ENCODE data around the gene ZFYVE27. TPM values are rescaled to one million over a fixed set of nuclear protein-coding genes. Genes with fewer than 3 reads are reported as not detected.

ZFYVE27 gene
- total and polyA plus RNA-seq, 2 of the 4 experiments (the other 2 are of a cell fraction): 13.1 to 22.2 TPM

GRCh38 chr10:97784200-97784810 lies 47.4 kb downstream of the ZFYVE27 start:
- WGBS, 2 experiments (ENCODE audit: extremely low coverage in 2 of 2, insufficient read length in 1 of 2): 46% methylated on average over 2 of the region's 9 CpGs; no CpG with 5 or more reads in 1 of the 2 experiments
- Histone ChIP-seq H2AK9ac (replicated peaks; ENCODE audit: low read depth, low read length, poor library complexity) (no peak overlapping the region), H3K4ac (ENCODE audit: low read depth, low read length) (no peak overlapping the region), H3K9me3 (ENCODE audit: control insufficient read depth, insufficient read depth, low read length) (no peaks in the 10 kb centered on the region), H3K36me3 (ENCODE audit: control insufficient read depth, insufficient read depth, low read length) (no peaks in the 10 kb centered on the region), H4K91ac (ENCODE audit: insufficient read depth, low read depth, low read length) (no peak overlapping the region), H3K4me1 (ENCODE audit: control insufficient read depth, insufficient read depth, low read length) (no peaks in the 10 kb centered on the region), H3K4me3 (ENCODE audit: insufficient read depth, low read depth, low read length) (no peak overlapping the region), H2BK15ac (ENCODE audit: low read depth, low read length) (no peak overlapping the region), H3K9me1 (ENCODE audit: insufficient read depth, low read length) (no peaks in the 10 kb centered on the region), H2BK120ac (ENCODE audit: low read depth, low read length) (no peak overlapping the region), H3K56ac (ENCODE audit: extremely low read depth, insufficient read depth, low read length) (no peak overlapping the region), H4K5ac (ENCODE audit: low read depth, low read length) (no peak overlapping the region), H2AK5ac (ENCODE audit: low read depth, low read length) (no peak overlapping the region), H2AFZ (replicated peaks; ENCODE audit: low read length, poor library complexity) (no peak overlapping the region), H2BK5ac (ENCODE audit: low read depth, low read length, poor library complexity, severe bottlenecking) (no peak overlapping the region), H3K4me2 (ENCODE audit: low read depth, low read length) (no peak overlapping the region), H2BK20ac (ENCODE audit: low read depth, low read length) (no peak overlapping the region), H3K23ac (ENCODE audit: low read depth, low read length) (no peak overlapping the region), H3K14ac (replicated peaks; ENCODE audit: low read depth, low read length) (no peak overlapping the region), H3K18ac (ENCODE audit: low read depth, low read length) (no peak overlapping the region), H3K27ac (ENCODE audit: insufficient read depth, low read length) (no peak overlapping the region), H4K20me1 (ENCODE audit: insufficient read depth, low read length) (no peaks in the 10 kb centered on the region), H3K79me1 (ENCODE audit: low read depth in 1 of 2, low read length in 2 of 2) (no peaks in the 10 kb centered on the region), H4K8ac (ENCODE audit: low read depth in 2 of 2, low read length in 2 of 2) (no peak overlapping the region), H3K9ac (ENCODE audit: low read depth, low read length) (no peak overlapping the region), H3K27me3 (ENCODE audit: control insufficient read depth, insufficient read depth, low read length) (peaks cover 61% of the 10 kb centered on the region)
- BruUV-seq (replicated peaks): no TSS peak
- DNase-seq (no peak), ATAC-seq (ENCODE audit: low read depth) (no peak)
- in situ Hi-C loops (cut with MboI; ENCODE audit: low sequenced_read_pairs) (loop anchor here (25.0 kb wide), 1 partner anchor 253 kb away; the partner anchor contains the start of gene CRTAC1), intact Hi-C loops (cut with micrococcal nuclease) (no loop called here), dilution Hi-C loops (cut with HindIII; ENCODE audit: low sequenced_read_pairs, unreplicated experiment) (no loop called here)
- POLR2A ChIA-PET (ENCODE audit: unreplicated experiment): no interaction called here
- TF ChIP-seq ELK1 (IDR thresholded peaks at IDR 0.05; ENCODE audit: borderline replicate concordance, low read depth, low read length): no peak
- no peak for TF ChIP-seq RAD21 (IDR thresholded peaks at IDR 0.05; ENCODE audit: low read length)
- TF ChIP-seq USF2 (IDR thresholded peaks at IDR 0.05; ENCODE audit: low read depth, low read length): no peak
- no peak for TF ChIP-seq CEBPB (IDR thresholded peaks at IDR 0.05; ENCODE audit: low read depth, low read length)
- no peak for TF ChIP-seq MAZ (IDR thresholded peaks at IDR 0.05; ENCODE audit: borderline replicate concordance, low read depth, low read length)
- TF ChIP-seq FOS (IDR thresholded peaks at IDR 0.05; ENCODE audit: low read depth, low read length): no peak
- no peak for TF ChIP-seq CTCF (conservative IDR thresholded peaks at IDR 0.05; ENCODE audit: low read depth, low read length)
- no peak for TF ChIP-seq RFX5 (IDR thresholded peaks at IDR 0.05; ENCODE audit: low read depth, low read length)
- no peak for TF ChIP-seq MAFK (IDR thresholded peaks at IDR 0.05; ENCODE audit: low read depth, low read length)
- TF ChIP-seq MXI1 (IDR thresholded peaks at IDR 0.05; ENCODE audit: borderline replicate concordance, low read depth, low read length): no peak
- no peak for TF ChIP-seq RCOR1 (IDR thresholded peaks at IDR 0.05; ENCODE audit: insufficient replicate concordance, low read length)
- no peak for TF ChIP-seq BHLHE40 (IDR thresholded peaks at IDR 0.05; ENCODE audit: low read depth, low read length)
- CTCF ChIA-PET: no interaction called here

Data from IMR-90 (cell line).